K562 (cell line): ENCODE results near the gene TRAPPC1. TPM values are rescaled to one million over a fixed set of nuclear protein-coding genes. Genes with fewer than 3 reads are reported as not detected.
A peak's percentile ranks its signal among the peaks of the same experiment; 100 is the strongest.

Experiments used
- GTF2F1 ChIP-seq: IDR thresholded peaks from 2 replicates; pipeline ENCODE4 v1.6.1; 2011; ENCODE audit warnings: low read depth, low read length, improper control_type of control experiment
- MYC ChIP-seq, 2 experiments: fragments of 250-450 bp in 1 of 2; sonication (Bioruptor Pico) in 1 of 2; IDR thresholded peaks; 2 replicates each; pipeline versions ENCODE4 v1.5.1 to v1.6.1; 2012 to 2021; ENCODE audit warnings: low read depth in 2 of 2, borderline replicate concordance in 1 of 2, improper control_type of control experiment in 1 of 2, low read length in 1 of 2, mild to moderate bottlenecking in 1 of 2, moderate library complexity in 1 of 2
- PHF21A ChIP-seq: fragments of 450-650 bp; IDR thresholded peaks from 2 replicates; pipeline ENCODE4 v1.6.1; 2017; ENCODE audit warnings: low read depth, borderline replicate concordance
- PRPF4 ChIP-seq: fragments of 200-400 bp; formaldehyde crosslinking; IDR thresholded peaks from one replicate; pipeline ENCODE4 v1.6.1; 2017; ENCODE audit warnings: low read length, low read depth, mild to moderate bottlenecking; ENCODE audit not compliant: insufficient read depth, poor library complexity, severe bottlenecking
- SIN3B ChIP-seq: fragments of 450-650 bp; IDR thresholded peaks from 2 replicates; pipeline ENCODE4 v1.6.1; 2017; ENCODE audit warnings: low read depth, mild to moderate bottlenecking, moderate library complexity
- SLC30A9 ChIP-seq: fragments of 250-450 bp; sonication (Bioruptor Pico); IDR thresholded peaks from 2 replicates; pipeline ENCODE4 v1.8.0; 2022; ENCODE audit warnings: mild to moderate bottlenecking, moderate library complexity
- TCF3 ChIP-seq: sonication (generic); formaldehyde crosslinking; IDR thresholded peaks from 2 replicates; pipeline ENCODE4 v1.4.0; 2020; ENCODE audit warnings: mild to moderate bottlenecking, missing genetic modification reagents
- ZNF121 ChIP-seq: sonication (generic); formaldehyde crosslinking; conservative IDR thresholded peaks from 2 replicates; pipeline ENCODE4 v1.8.0; 2022; ENCODE audit warnings: missing genetic modification reagents
- ZNF280A ChIP-seq: fragments of 450-650 bp; IDR thresholded peaks from 2 replicates; pipeline ENCODE4 v1.6.1; 2018; ENCODE audit warnings: mild to moderate bottlenecking, low read depth; ENCODE audit not compliant: partially characterized antibody
- ZNF395 ChIP-seq: fragments of 200-800 bp; sonication (Bioruptor generic); IDR thresholded peaks from 2 replicates; pipeline ENCODE4 v1.6.1; 2017; ENCODE audit warnings: missing genetic modification characterization, missing compliant biosample characterization
- polyA plus RNA-seq, 8 experiments: library from polyadenylated mRNA; depleted of rRNA in 4 of 8; stranded (reverse) in 5 of 8; unstranded in 3 of 8; fragments of >200 nt; fragmentation: Nextera tagmentation in 2 of 8; fragmentation: Illumina TruSeq in 1 of 8; extraction: Ambion mirVana in 2 of 8; extraction: Trizol in 1 of 8; gene quantifications; 2 replicates each; pipeline versions ENCODE4 v1.2.1 to v1.2.3, GENCODE V29; 2011 to 2014; ENCODE audit warnings: inconsistent platforms in 1 of 8, missing spikeins in 1 of 8
- total RNA-seq, 7 experiments: library from RNA; depleted of rRNA in 6 of 7; stranded (reverse); fragments of >200 nt in 6 of 7; fragmentation: Illumina TruSeq in 2 of 7; extraction: Trizol in 2 of 7; gene quantifications; 2 replicates each; pipeline versions ENCODE4 v1.2.1 to v1.2.3, GENCODE V29; 2011 to 2021; ENCODE audit warnings: low replicate concordance in 1 of 7
- TF ChIP-seq, protein P1 (sequence below), 2 experiments: fragments of 450-650 bp in 1 of 2; sonication (generic) in 1 of 2; formaldehyde crosslinking in 1 of 2; IDR thresholded peaks; 2 replicates each; pipeline versions ENCODE4 v1.7.1 to v1.9.0; 2016 to 2022; ENCODE audit warnings: inconsistent platforms in 1 of 2, mild to moderate bottlenecking in 1 of 2, missing genetic modification reagents in 1 of 2
- TF ChIP-seq, protein P2 (sequence below): sonication (generic); formaldehyde crosslinking; IDR thresholded peaks from 2 replicates; pipeline ENCODE4 v1.8.0; 2022; ENCODE audit warnings: mild to moderate bottlenecking, missing genetic modification reagents

TRAPPC1 gene
- total and polyA plus RNA-seq, 9 of the 15 experiments (the other 6 are each of a cell fraction or from before 2014, with no cell fraction given): 11.7 to 82.8 (median 36.2) TPM

DNA sequence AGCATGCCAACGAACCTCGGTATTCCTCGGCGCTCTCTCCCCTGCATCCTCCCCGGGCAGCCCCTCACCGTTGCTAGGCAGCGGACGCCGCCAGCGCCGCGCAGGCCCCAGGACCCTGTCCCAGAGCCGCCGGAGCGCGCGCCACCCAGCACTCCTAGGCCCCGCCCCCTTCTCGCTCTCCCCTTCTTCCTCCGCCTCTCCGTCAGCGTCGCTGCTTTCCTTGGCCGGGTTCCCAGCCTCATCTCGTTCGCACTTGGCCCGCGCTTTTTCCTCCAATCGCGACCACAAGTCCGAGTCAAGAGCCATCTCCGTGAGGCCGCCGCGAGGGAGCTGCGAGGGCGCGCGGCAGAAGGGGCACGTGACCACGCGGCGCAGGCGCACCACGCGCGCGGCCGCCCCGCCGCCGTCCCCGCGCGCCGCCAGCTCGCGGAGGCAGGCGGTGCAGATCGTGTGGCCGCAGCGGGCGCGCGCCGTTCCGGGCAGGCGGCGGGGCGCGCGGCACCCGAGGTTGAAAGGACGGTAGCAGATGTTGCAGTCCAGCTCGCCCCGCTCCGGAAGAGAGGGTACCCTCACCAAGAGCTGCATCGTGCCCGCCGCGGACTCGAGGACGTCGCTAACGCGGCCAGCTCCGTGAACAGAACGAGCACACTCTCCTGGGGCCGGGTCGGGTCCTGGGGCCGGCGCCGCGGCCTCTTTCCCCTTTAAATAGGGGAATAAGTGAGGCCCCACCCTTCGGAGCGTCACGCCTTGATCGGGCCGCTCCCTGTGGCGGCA, 15.9 kb downstream of the TRAPPC1 start, which contains the start of gene RNF227 (continued):
- TF ChIP-seq, protein P1, sequence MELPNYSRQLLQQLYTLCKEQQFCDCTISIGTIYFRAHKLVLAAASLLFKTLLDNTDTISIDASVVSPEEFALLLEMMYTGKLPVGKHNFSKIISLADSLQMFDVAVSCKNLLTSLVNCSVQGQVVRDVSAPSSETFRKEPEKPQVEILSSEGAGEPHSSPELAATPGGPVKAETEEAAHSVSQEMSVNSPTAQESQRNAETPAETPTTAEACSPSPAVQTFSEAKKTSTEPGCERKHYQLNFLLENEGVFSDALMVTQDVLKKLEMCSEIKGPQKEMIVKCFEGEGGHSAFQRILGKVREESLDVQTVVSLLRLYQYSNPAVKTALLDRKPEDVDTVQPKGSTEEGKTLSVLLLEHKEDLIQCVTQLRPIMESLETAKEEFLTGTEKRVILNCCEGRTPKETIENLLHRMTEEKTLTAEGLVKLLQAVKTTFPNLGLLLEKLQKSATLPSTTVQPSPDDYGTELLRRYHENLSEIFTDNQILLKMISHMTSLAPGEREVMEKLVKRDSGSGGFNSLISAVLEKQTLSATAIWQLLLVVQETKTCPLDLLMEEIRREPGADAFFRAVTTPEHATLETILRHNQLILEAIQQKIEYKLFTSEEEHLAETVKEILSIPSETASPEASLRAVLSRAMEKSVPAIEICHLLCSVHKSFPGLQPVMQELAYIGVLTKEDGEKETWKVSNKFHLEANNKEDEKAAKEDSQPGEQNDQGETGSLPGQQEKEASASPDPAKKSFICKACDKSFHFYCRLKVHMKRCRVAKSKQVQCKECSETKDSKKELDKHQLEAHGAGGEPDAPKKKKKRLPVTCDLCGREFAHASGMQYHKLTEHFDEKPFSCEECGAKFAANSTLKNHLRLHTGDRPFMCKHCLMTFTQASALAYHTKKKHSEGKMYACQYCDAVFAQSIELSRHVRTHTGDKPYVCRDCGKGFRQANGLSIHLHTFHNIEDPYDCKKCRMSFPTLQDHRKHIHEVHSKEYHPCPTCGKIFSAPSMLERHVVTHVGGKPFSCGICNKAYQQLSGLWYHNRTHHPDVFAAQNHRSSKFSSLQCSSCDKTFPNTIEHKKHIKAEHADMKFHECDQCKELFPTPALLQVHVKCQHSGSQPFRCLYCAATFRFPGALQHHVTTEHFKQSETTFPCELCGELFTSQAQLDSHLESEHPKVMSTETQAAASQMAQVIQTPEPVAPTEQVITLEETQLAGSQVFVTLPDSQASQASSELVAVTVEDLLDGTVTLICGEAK (IDR thresholded peaks at IDR 0.05): no peak
- TF ChIP-seq, protein P1 (CRISPR knock-in tag; IDR thresholded peaks at IDR 0.05): no peak
- TF ChIP-seq ZNF121 (CRISPR knock-in tag) (0 out of 2 replicates have a peak, but pooled peaks have one; percentile 10), SLC30A9 (CRISPR knock-in tag) (no peak), ZNF280A (no peak), TCF3 (CRISPR knock-in tag) (no peak), GTF2F1 (no peak), MYC (IDR thresholded peaks at IDR 0.05; ENCODE audit: low read depth, low read length) (peak; percentile 46; the same call in 1 of the 2 replicates), MYC (CRISPR knock-in tag; IDR thresholded peaks at IDR 0.05; ENCODE audit: borderline replicate concordance, low read depth) (no peak), PHF21A (no peak), SIN3B (no peak), PRPF4 (no peak), ZNF395 (CRISPR knock-in tag) (peak; percentile 88)
- TF ChIP-seq, protein P2, sequence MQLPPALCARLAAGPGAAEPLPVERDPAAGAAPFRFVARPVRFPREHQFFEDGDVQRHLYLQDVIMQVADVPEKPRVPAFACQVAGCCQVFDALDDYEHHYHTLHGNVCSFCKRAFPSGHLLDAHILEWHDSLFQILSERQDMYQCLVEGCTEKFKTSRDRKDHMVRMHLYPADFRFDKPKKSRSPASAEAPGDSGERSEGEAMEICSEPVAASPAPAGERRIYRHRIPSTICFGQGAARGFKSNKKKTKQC (CRISPR knock-in tag): peak; percentile 90
